Superior temporal gyrus (tissue), 1 donor: ENCODE data around the gene UNG.

Experiments
- DNase-seq: peaks from one replicate; pipeline ENCODE4 v3.0.0-alpha.2; 2016; ENCODE audit errors: extremely low spot score

UNG gene

GRCh38 chr12:109089683-109090082, 7.7 kb upstream of the UNG start:
- DNase-seq, result peak; percentile 8

- no peak for DNase-seq
These were observed 4.8 kb upstream of the UNG start for GRCh38 chr12:109092497-109093021.

DNA sequence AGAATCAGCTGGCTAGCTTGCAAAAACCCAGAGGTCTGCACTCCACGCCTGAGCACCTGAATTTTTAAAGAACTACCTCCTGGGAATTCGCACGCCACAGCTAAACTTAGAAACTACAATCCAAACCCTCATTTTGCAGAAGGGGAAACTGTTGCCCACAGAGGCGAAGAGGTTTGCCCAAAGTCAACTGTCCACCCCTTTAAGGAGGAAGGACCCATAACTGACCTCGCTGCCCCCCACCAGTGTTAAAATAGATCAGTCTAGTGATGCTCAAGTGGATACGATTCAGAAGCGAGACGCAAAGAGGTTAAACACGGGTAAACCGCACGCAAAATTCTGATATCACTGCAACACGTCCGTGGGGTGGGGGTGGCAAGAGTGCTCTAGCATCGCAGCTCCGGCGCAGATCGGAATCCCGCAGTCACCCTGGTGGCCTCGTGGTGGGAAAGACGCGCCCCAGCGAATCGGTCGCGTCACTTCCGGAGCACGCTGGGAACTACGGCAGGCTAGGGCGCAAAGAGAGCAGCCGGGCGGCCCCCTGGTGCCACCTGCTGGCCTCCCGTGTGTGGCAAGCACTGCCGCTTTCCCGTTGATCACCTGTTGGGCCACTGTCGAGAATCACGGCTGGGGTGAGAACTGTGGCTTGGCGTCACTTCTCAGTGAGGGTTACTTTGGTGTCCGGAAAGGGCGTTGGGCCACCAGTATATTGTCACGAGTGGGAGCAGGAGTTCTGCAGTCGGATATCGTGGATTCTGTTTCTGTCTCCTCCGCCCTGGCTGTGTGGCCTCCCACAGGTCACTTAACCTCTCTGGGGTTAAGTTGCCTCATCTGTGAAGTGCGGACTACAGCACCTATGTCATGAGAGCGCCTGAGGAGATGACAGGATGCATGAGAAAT, 4.1 kb upstream of the UNG start, which contains the start of gene ALKBH2:
Gene ALKBH2, minus strand, starts transcription at position 451 of the 897 bp plus-strand sequence. CDS start 686 bp downstream, outside the sequence.
- DNase-seq, result peak; percentile 96

GRCh38 chr12:109097140-109097434, 310 bp upstream of the UNG start:
- DNase-seq, result no peak

GRCh38 chr12:109098183-109098604, 797 bp downstream of the UNG start:
- DNase-seq, result peak; percentile 37

GRCh38 chr12:109098651-109099050, 1.3 kb downstream of the UNG start:
- DNase-seq, result no peak

- no peak for DNase-seq
These were observed 2.1 kb downstream of the UNG start for GRCh38 chr12:109099431-109100020.

DNA sequence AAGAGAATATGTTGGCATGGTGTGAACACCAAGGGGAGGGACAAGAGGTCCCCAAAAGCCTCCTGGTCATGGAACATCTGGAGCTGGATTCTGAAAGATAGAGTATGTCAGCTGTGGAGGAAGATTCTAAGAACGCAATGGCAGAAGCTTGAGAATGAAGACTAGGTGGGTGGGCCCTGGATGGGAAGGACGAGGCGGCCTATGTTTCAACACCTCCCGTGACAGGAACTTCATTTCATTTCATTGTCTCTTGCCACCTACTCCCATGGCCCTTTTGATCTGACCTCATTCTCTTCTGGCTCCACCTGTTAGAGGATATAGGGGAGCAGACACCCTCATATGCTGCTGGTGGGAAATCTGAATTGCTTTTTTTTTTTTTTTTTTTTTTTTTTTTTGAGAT, 3.3 kb downstream of the UNG start:
- no peak for DNase-seq

DNA sequence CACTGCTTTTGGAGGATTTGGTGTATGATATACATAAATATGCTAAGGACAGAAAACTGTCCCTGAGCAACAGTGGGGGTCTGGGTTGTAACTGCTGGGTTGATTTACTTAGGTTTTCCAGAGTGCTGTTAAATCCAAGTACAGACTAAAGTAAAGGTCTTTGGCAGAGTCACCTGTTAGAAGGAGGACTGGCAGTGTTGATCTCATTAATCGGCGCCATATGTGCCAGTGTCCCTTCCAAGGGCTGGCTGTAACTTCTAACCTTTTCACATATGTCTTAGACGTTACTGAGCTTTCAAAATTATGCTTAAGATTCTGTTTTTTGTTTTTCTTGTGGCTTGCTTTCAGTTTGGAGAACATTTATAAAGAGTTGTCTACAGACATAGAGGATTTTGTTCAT, 5.1 kb downstream of the UNG start:
- DNase-seq, result no peak

GRCh38 chr12:109105176-109105575, 7.8 kb downstream of the UNG start:
- DNase-seq, result no peak

- peak; percentile 48 for DNase-seq
These were observed 12.5 kb downstream of the UNG start for GRCh38 chr12:109109746-109110350.

DNA sequence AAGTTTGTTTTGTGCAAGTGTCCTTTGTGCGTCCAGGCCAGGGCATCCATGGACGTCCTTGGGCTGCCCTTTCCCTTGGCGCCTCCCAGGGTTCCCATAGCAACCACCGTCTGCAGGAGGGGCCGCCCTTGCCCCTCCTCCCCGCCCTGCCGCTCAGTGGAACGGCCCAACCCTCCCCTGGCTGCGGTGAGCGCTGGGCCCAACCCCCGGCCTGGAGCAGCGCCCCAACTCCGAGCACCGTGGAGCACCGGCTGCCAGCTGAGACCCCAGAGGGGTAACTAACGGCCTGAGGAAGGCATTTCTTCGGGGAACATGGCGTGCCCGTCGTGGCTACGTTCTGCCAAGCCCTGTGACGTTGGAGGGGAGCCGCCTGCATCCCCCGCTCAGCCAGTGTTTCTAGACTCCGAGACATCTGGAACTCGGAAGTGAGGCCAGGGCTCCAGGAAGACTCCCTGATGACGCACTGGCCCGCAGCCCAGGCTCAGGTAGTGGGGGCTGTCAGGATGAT, 13.6 kb downstream of the UNG start:
- peak; percentile 84 for DNase-seq

GRCh38 chr12:109112720-109113465, 15.5 kb downstream of the UNG start:
- DNase-seq, result no peak

- DNase-seq, result no peak
These were observed 16.4 kb downstream of the UNG start for GRCh38 chr12:109113661-109114321.

DNA sequence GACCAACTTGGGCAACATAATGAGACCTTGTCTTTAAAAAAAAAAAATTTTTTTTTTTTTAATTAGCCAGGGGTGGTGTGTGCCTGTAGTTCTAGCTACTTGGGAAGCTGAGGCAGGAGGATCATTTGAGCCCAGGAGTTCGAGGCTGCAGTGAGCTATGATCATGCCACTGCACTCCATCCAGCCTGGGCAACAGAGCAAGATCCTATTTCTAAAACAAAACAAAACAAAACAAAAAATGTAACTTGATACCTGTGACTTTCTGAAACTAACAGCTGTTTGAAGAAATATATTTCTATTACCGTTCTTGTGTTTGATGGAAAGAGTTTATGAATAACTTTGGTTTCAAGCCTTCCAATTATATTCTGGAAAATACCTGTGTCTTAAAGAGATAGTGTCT, 17.2 kb downstream of the UNG start:
- no peak for DNase-seq

DNA sequence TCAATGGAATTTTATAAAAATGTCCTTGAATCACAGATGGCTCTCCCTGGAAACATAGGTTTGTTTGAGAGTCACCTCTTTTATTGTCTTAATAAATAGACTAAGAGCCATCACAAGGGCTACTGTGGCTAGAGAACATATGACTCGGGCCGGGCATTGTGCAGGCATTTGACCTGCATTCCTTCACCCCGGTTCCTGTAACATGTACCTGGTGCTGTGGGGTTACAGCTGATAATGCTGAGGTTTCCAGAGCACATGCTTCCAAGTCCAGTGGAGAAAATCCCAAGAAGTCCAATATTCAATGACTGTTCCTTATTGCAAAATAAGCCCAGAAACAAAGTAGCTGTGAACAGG, 18.0 kb downstream of the UNG start:
- no peak for DNase-seq

GRCh38 chr12:109115758-109116610, 18.6 kb downstream of the UNG start, which contains the start of gene ACACB:
TSS of gene ACACB (plus strand) at chr12:109116587. CDS start at chr12:109139406, 22,819 bp downstream.
- DNase-seq, result peak; percentile 75

DNA sequence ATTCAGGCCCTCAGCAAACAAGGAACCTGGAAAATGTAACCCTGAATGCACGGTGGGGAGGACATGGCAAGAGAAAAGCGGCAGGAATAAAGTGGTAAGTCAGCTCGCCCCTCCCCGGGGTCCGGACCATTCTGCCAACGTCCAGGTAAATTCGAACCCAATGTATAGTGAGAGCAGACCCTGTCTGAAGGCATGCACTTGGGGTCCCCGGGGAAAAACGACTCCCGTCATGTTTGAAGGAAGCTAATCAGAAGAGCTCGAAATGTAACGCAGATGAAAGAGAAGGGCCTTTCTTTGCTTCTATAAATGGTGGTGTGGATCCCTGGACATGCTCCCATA, 19.2 kb downstream of the UNG start:
- no peak for DNase-seq

GRCh38 chr12:109120095-109120494, 22.7 kb downstream of the UNG start:
- no peak for DNase-seq

DNA sequence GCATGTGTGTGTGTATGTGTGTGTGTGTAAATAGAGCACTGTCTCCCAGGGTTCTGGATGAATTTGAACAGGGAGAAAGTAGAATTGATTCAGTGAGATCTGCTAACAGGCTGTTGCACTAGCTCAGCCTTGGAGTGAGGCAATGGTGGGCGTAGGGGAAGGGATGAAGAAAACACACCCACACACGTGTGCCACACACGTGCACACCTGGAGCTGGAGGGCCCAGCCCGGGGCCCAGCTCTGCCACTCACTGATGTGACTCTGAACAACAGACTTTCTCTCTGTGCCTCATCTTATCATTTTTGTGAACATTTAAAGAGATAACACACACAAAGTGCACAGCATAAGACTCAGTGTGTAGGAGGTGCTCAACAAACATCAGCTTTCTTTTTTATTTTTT, 23.2 kb downstream of the UNG start:
- no peak for DNase-seq
